Caco-2 (cell line): ENCODE measurements around the gene CCNB3. TPM values are rescaled to one million over a fixed set of nuclear protein-coding genes. Genes with fewer than 3 reads are reported as not detected.
A peak's percentile ranks its signal among the peaks of the same experiment; 100 is the strongest.

Experiments
- Bru-seq: library from RNA; stranded (reverse); fragments of 400-500 nt; gene quantifications from one replicate; lab custom pipeline; 2021; lab: Mats Ljungman, UMichigan
- BruChase-seq, 2 experiments: library from RNA; stranded (reverse); fragments of 400-500 nt; gene quantifications; one replicate each; lab custom pipeline; 2021; lab: Mats Ljungman, UMichigan
- BruUV-seq: library from RNA; stranded (reverse); fragments of 400-500 nt; replicated peaks from 2 replicates; lab custom pipeline; 2021; lab: Mats Ljungman, UMichigan
- CTCF ChIA-PET: fragments of 300-600 bp; sonication (Branson Sonifier 250); formaldehyde crosslinking; loops from one replicate; lab custom pipeline; 2022; ENCODE audit warnings: antibody characterized with exemption; lab: Charles Lee
- POLR2A ChIA-PET: fragments of 300-600 bp; sonication (Branson Sonifier 250); formaldehyde crosslinking; loops from one replicate; lab custom pipeline; 2022; ENCODE audit warnings: antibody characterized with exemption; lab: Charles Lee
- DNase-seq, 2 experiments: peaks; one replicate each; pipeline versions ENCODE4 v3.0.0 to v3.0.0-alpha.2; 2020 to 2022
- H3K27me3 ChIP-seq: replicated peaks from 2 replicates; pipeline ENCODE4 v1.6.0; 2011; ENCODE audit warnings: low read length; ENCODE audit not compliant: control insufficient read depth, insufficient read depth
- H3K36me3 ChIP-seq: 2 replicates; pipeline ENCODE4 v1.5.1; 2011; ENCODE audit warnings: low read length; ENCODE audit not compliant: control insufficient read depth, insufficient read depth
- H3K4me1 ChIP-seq: fragments of 250-450 bp; sonication (Bioruptor Pico); 2 replicates; pipeline ENCODE4 v1.5.1; 2020; ENCODE audit warnings: mild to moderate bottlenecking
- H3K4me3 ChIP-seq: 2 replicates; pipeline ENCODE4 v1.5.1; 2011; ENCODE audit warnings: low read depth, mild to moderate bottlenecking, control low read depth, low read length
- H3K9me3 ChIP-seq: fragments of 250-450 bp; sonication (Bioruptor Pico); 2 replicates; pipeline ENCODE4 v1.5.1; 2020; ENCODE audit warnings: mild to moderate bottlenecking, moderate library complexity
- H3K27ac Mint-ChIP-seq: one replicate; pipeline ENCODE4 v1.8.0; 2022; ENCODE audit warnings: mixed read lengths; ENCODE audit not compliant: unreplicated experiment
- H3K27me3 Mint-ChIP-seq: one replicate; pipeline ENCODE4 v1.8.0; 2022; ENCODE audit warnings: mixed read lengths; ENCODE audit not compliant: insufficient read depth, unreplicated experiment
- H3K36me3 Mint-ChIP-seq: one replicate; pipeline ENCODE4 v1.8.0; 2022; ENCODE audit warnings: mild to moderate bottlenecking, mixed read lengths; ENCODE audit not compliant: insufficient read depth, unreplicated experiment
- H3K4me1 Mint-ChIP-seq: one replicate; pipeline ENCODE4 v1.8.0; 2022; ENCODE audit warnings: low read depth, mixed read lengths; ENCODE audit not compliant: unreplicated experiment
- H3K4me3 Mint-ChIP-seq: one replicate; pipeline ENCODE4 v1.8.0; 2022; ENCODE audit warnings: mild to moderate bottlenecking, moderate library complexity, mixed read lengths; ENCODE audit not compliant: unreplicated experiment
- H3K9me3 Mint-ChIP-seq: one replicate; pipeline ENCODE4 v1.8.0; 2022; ENCODE audit warnings: mixed read lengths; ENCODE audit not compliant: unreplicated experiment
- CTCF ChIP-seq, 2 experiments: fragments of 200-600 bp in 1 of 2; IDR thresholded peaks; 1 replicate in 1 of 2; 2 replicates in 1 of 2; pipeline versions ENCODE4 v1.5.1 to v1.8.0; 2011 to 2022; ENCODE audit warnings: antibody characterized with exemption in 1 of 2, control low read depth in 1 of 2, inconsistent platforms in 1 of 2, low read depth in 1 of 2, low read length in 1 of 2, mild to moderate bottlenecking in 1 of 2, moderate library complexity in 1 of 2; ENCODE audit not compliant: insufficient read depth in 1 of 2, severe bottlenecking in 1 of 2, unreplicated experiment in 1 of 2
- intact Hi-C: fragments of 100-400 bp; cut with micrococcal nuclease; formaldehyde crosslinking; loops from one replicate; pipeline ENCODE4 v1.10.0; 2022; ENCODE audit not compliant: unreplicated experiment
- long read RNA-seq: library from polyadenylated mRNA; stranded (forward); transcript quantifications from one replicate; pipeline ENCODE4 v2.0.0, GENCODE V29; 2022
- total RNA-seq: library from RNA; stranded (reverse); gene quantifications from 2 replicates; pipeline ENCODE4 v1.2.3, GENCODE V29; 2022

The CCNB3 gene
- total RNA-seq (0.82 and 2.1 TPM in 2 replicates), Bru-seq, nascent RNA (percentile 19 among the genes with signal in this experiment), BruChase-seq, experiment 1, labeled RNA remaining after a 2-hour chase (percentile 20 among the genes with signal in this experiment), BruChase-seq, experiment 2, labeled RNA remaining after a 6-hour chase (percentile 18 among the genes with signal in this experiment)
- long read RNA-seq: 0 reads

GRCh38 chrX:50204364-50204899 is at the start of gene CCNB3:
Gene CCNB3, plus strand, starts transcription at chrX:50204765. Its CDS starts 80,399 bp downstream, at chrX:50285164.
- H3K36me3 Mint-ChIP-seq: no peaks in the 10 kb centered on the region
- intact Hi-C loops: loop anchor here (1.0 to 5.0 kb wide), 5 partner anchors 96 to 320 kb away; no protein-coding TSS in a partner anchor

GRCh38 chrX:50157545-50158135 is 46.9 kb upstream of the CCNB3 start:
- ChIA-PET CTCF (no interaction called here), POLR2A (no interaction called here)
- H3K27ac Mint-ChIP-seq: no peak overlapping the region
- no peaks in the 10 kb centered on the region for H3K9me3 Mint-ChIP-seq
- H3K27me3 Mint-ChIP-seq: no peaks in the 10 kb centered on the region
- DNase-seq: no peak
- H3K4me3 Mint-ChIP-seq: no peak overlapping the region
- no TSS peak for BruUV-seq
- H3K4me1 Mint-ChIP-seq: no peaks in the 10 kb centered on the region
- Histone ChIP-seq H3K9me3 (no peaks in the 10 kb centered on the region), H3K4me3 (no peak overlapping the region), H3K27me3 (no peaks in the 10 kb centered on the region), H3K36me3 (no peaks in the 10 kb centered on the region), H3K4me1 (no peaks in the 10 kb centered on the region; the same call in 1 of the 2 replicates)
- intact Hi-C loops: loop anchor here (5.0 kb wide), 1 partner anchor 45 kb away; no protein-coding TSS in a partner anchor
- peaks cover 7% of the 10 kb centered on the region for H3K36me3 Mint-ChIP-seq
- TF ChIP-seq CTCF (IDR thresholded peaks at IDR 0.05; ENCODE audit: insufficient read depth in 1 of 2, low read depth in 1 of 2, low read length in 1 of 2, severe bottlenecking in 1 of 2, unreplicated experiment in 1 of 2): no peak

More at GRCh38 chrX:50204364-50204899, at the start of gene CCNB3:
- ChIA-PET CTCF (interaction anchor here (1.3 kb wide), 1 partner anchor 104 kb away, joined by 10 read pairs; no protein-coding TSS in a partner anchor), POLR2A (interaction anchor here (0.7 kb wide), 1 partner anchor 102 kb away, joined by 8 read pairs; no protein-coding TSS in a partner anchor)
- Histone ChIP-seq H3K27me3 (no peaks in the 10 kb centered on the region), H3K4me3 (no peak within 1 kb of the TSS), H3K36me3 (no peaks in the 10 kb centered on the region), H3K4me1 (peaks cover 18% of the 10 kb centered on the region), H3K9me3 (no peaks in the 10 kb centered on the region)
- peaks cover 17% of the 10 kb centered on the region for H3K4me1 Mint-ChIP-seq
- peak within 1 kb of the TSS; percentile 39 for H3K4me3 Mint-ChIP-seq
- TF ChIP-seq CTCF (IDR thresholded peaks at IDR 0.05; ENCODE audit: insufficient read depth in 1 of 2, low read depth in 1 of 2, low read length in 1 of 2, severe bottlenecking in 1 of 2, unreplicated experiment in 1 of 2): peak; percentile 60 to 77
- no peaks in the 10 kb centered on the region for H3K27me3 Mint-ChIP-seq
- peak; percentile 70 to 71 for DNase-seq
- H3K9me3 Mint-ChIP-seq: no peaks in the 10 kb centered on the region
- H3K27ac Mint-ChIP-seq: peak within 1 kb of the TSS; percentile 45
- BruUV-seq: no TSS peak

- no peak overlapping the region for H3K27ac Mint-ChIP-seq
Observed at GRCh38 chrX:50158593-50158992, 46.0 kb upstream of the CCNB3 start.

More at GRCh38 chrX:50158593-50158992, 46.0 kb upstream of the CCNB3 start:
- CTCF ChIA-PET: no interaction called here
- Mint-ChIP-seq H3K36me3 (peaks cover 6% of the 10 kb centered on the region), H3K4me3 (no peak overlapping the region), H3K4me1 (no peaks in the 10 kb centered on the region), H3K9me3 (no peaks in the 10 kb centered on the region), H3K27me3 (no peaks in the 10 kb centered on the region)
- intact Hi-C loops: loop anchor here (5.0 kb wide), 1 partner anchor 46 kb away; no protein-coding TSS in a partner anchor
- TF ChIP-seq CTCF (IDR thresholded peaks at IDR 0.05; ENCODE audit: insufficient read depth in 1 of 2, low read depth in 1 of 2, low read length in 1 of 2, severe bottlenecking in 1 of 2, unreplicated experiment in 1 of 2): no peak
- H3K27me3 ChIP-seq: no peaks in the 10 kb centered on the region
- H3K4me1 ChIP-seq: no peaks in the 10 kb centered on the region; the same call in 1 of the 2 replicates
- POLR2A ChIA-PET: no interaction called here
- H3K4me3 ChIP-seq: no peak overlapping the region
- no TSS peak for BruUV-seq
- no peaks in the 10 kb centered on the region for H3K36me3 ChIP-seq
- no peak for DNase-seq
- no peaks in the 10 kb centered on the region for H3K9me3 ChIP-seq
